Activated CD4-positive, alpha-beta T cell treated with anti-CD3 and anti-CD28 coated beads, Interleukin-2, amount 50 U/mL, for 4 hours (primary cell): ENCODE measurements around the gene CDKN2AIPNL.
"Not testable (repeated sequence)": the region's sequence is repeated elsewhere in the genome, so short reads cannot be mapped to it uniquely, and the experiment has no call there.

Experiments used
- DNase-seq, 2 experiments: peaks; one replicate each; pipeline ENCODE4 v3.0.0-alpha.2; 2020

The CDKN2AIPNL gene

GRCh38 chr5:134437847-134438581, 26.3 kb upstream of the CDKN2AIPNL start:
- no peak for DNase-seq

GRCh38 chr5:134437340-134437846, 25.7 kb upstream of the CDKN2AIPNL start:
- no peak for DNase-seq

GRCh38 chr5:134436523-134437339, 25.1 kb upstream of the CDKN2AIPNL start:
- peak in 1 of 2 experiments; percentile 6 for DNase-seq

GRCh38 chr5:134435560-134435959, 23.9 kb upstream of the CDKN2AIPNL start:
- DNase-seq: no peak

- DNase-seq: no peak
Measured at GRCh38 chr5:134432677-134433359, 21.1 kb upstream of the CDKN2AIPNL start.

- no peak for DNase-seq
Measured at GRCh38 chr5:134432174-134432573, 20.5 kb upstream of the CDKN2AIPNL start.

- DNase-seq: no peak
Measured at GRCh38 chr5:134430001-134430569, 18.4 kb upstream of the CDKN2AIPNL start.

GRCh38 chr5:134427540-134428041, 15.9 kb upstream of the CDKN2AIPNL start:
- DNase-seq: no peak

- no peak for DNase-seq
Measured at GRCh38 chr5:134426361-134426760, 14.7 kb upstream of the CDKN2AIPNL start.

- DNase-seq: no peak
Measured at GRCh38 chr5:134423376-134423775, 11.7 kb upstream of the CDKN2AIPNL start.

- DNase-seq: no peak
Measured at GRCh38 chr5:134422791-134423365, 11.2 kb upstream of the CDKN2AIPNL start.

- DNase-seq: not testable (repeated sequence)
Measured at GRCh38 chr5:134421038-134421437, 9.4 kb upstream of the CDKN2AIPNL start.

- no peak for DNase-seq
Measured at GRCh38 chr5:134420343-134420742, 8.7 kb upstream of the CDKN2AIPNL start.

GRCh38 chr5:134418958-134419357, 7.3 kb upstream of the CDKN2AIPNL start:
- no peak for DNase-seq

- DNase-seq: no peak
Measured at GRCh38 chr5:134417707-134418106, 6.0 kb upstream of the CDKN2AIPNL start.

- DNase-seq: no peak
Measured at GRCh38 chr5:134413046-134413445, 1.4 kb upstream of the CDKN2AIPNL start.

GRCh38 chr5:134411228-134411545, 494 bp downstream of the CDKN2AIPNL start:
- peak in 1 of 2 experiments; percentile 1 for DNase-seq

GRCh38 chr5:134410822-134411221, 859 bp downstream of the CDKN2AIPNL start:
- no peak for DNase-seq

GRCh38 chr5:134409321-134409720, 2.4 kb downstream of the CDKN2AIPNL start:
- DNase-seq: no peak

- no peak for DNase-seq
Measured at GRCh38 chr5:134406390-134406789, 5.3 kb downstream of the CDKN2AIPNL start.

- DNase-seq: no peak
Measured at GRCh38 chr5:134403951-134404350, 7.7 kb downstream of the CDKN2AIPNL start.

GRCh38 chr5:134398609-134399155, 13.0 kb downstream of the CDKN2AIPNL start:
- DNase-seq: no peak
